Measurements from ENCODE around the gene RUBCN.

Gene RUBCN

GRCh38 chr3:197736491-197737318 lies at the start of gene RUBCN:
Gene RUBCN (minus strand): TSS chr3:197736904. CDS start chr3:197736719, 185 bp downstream.
- DNase-seq, result peak; percentile 80

GRCh38 chr3:197784019-197784585 lies 47.4 kb upstream of the RUBCN start:
- DNase-seq, result no peak

GRCh38 chr3:197782230-197782629 lies 45.5 kb upstream of the RUBCN start:
- no peak for DNase-seq

- DNase-seq, result no peak
Measured at GRCh38 chr3:197775317-197775716, 38.6 kb upstream of the RUBCN start.

GRCh38 chr3:197761784-197762183 lies 25.1 kb upstream of the RUBCN start:
- DNase-seq, result no peak

- DNase-seq, result no peak
Measured at GRCh38 chr3:197758512-197758911, 21.8 kb upstream of the RUBCN start.

- DNase-seq, result no peak
Measured at GRCh38 chr3:197756704-197757103, 20.0 kb upstream of the RUBCN start.

GRCh38 chr3:197753263-197753662 lies 16.6 kb upstream of the RUBCN start:
- DNase-seq, result peak; percentile 16

GRCh38 chr3:197752107-197752506 lies 15.4 kb upstream of the RUBCN start:
- no peak for DNase-seq

- DNase-seq, result no peak
Measured at GRCh38 chr3:197750858-197751737, 14.4 kb upstream of the RUBCN start.

GRCh38 chr3:197750396-197750831 lies 13.7 kb upstream of the RUBCN start:
- peak; percentile 38 for DNase-seq

- DNase-seq, result peak; percentile 73
Measured at GRCh38 chr3:197749601-197750395, 13.1 kb upstream of the RUBCN start, which contains the start of gene FYTTD1. Gene FYTTD1 (plus strand): TSS chr3:197749883. CDS start chr3:197749972, 89 bp downstream.

- DNase-seq, result peak; percentile 69
Measured at GRCh38 chr3:197749315-197749600, 12.6 kb upstream of the RUBCN start.

GRCh38 chr3:197748597-197749314 lies 12.1 kb upstream of the RUBCN start:
- no peak for DNase-seq

- DNase-seq, result no peak
Measured at GRCh38 chr3:197746801-197747237, 10.1 kb upstream of the RUBCN start.

- DNase-seq, result no peak
Measured at GRCh38 chr3:197746209-197746608, 9.5 kb upstream of the RUBCN start.

- no peak for DNase-seq
Measured at GRCh38 chr3:197742787-197743186, 6.1 kb upstream of the RUBCN start.

GRCh38 chr3:197737749-197738462 lies 1.2 kb upstream of the RUBCN start:
- DNase-seq, result no peak

GRCh38 chr3:197737319-197737649 lies 580 bp upstream of the RUBCN start:
- no peak for DNase-seq

GRCh38 chr3:197736010-197736490 lies 654 bp downstream of the RUBCN start:
- DNase-seq, result no peak

GRCh38 chr3:197734667-197735318 lies 1.9 kb downstream of the RUBCN start:
- no peak for DNase-seq

All from NCI-H1694 (cell line).